ENCODE data around the gene POLG. TPM values are rescaled to one million over a fixed set of nuclear protein-coding genes. Genes with fewer than 3 reads are reported as not detected.

POLG gene
- total and polyA plus RNA-seq, 2 donors (not counting 1 experiment from before 2014, with no cell fraction given), result 81.1 to 144 TPM

DNA sequence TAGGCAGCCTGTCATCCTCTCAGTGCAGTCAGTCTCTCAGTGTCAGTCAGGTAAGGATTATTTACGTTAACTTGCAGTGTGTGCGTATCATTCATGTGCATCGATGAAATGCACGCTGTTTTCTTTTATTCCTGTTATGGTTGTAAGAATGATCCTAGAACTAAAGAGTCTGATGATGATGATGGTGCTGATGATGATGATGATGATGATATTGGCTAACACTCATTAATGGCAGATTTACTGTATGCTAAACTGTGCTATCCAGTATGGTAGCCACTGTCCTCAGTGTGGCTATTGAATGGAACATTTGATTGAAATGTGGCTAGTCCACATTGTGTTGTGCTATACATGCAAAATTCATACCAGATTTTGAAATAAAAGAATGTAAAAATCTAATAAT is 51.4 kb downstream of the POLG start:
- no peak for TF ChIP-seq EZH2 (IDR thresholded peaks at IDR 0.05; ENCODE audit: borderline replicate concordance, insufficient read depth, low read depth, low read length, poor library complexity, severe bottlenecking)
- no peak for TF ChIP-seq CTCF (IDR thresholded peaks at IDR 0.05)
- no peak for DNase-seq
- no peak overlapping the region for H3K27ac ChIP-seq (ENCODE audit: low read length in 2 of 2)
- POLR2A ChIA-PET, result no interaction called here
- H3K4me1 Mint-ChIP-seq, result no peaks in the 10 kb centered on the region
- ATAC-seq (ENCODE audit: low read depth), result no peak
- WGBS (ENCODE audit: insufficient coverage), result 96% methylated on average over 4 of the region's 4 CpGs
- CTCF ChIA-PET, result no interaction called here
- no peaks in the 10 kb centered on the region for H3K9me3 ChIP-seq (ENCODE audit: control extremely low read depth in 1 of 3, control insufficient read depth in 2 of 3, insufficient read depth in 1 of 3, low read length in 2 of 3)
- H3K4me1 ChIP-seq (ENCODE audit: control insufficient read depth in 2 of 2, insufficient read depth in 2 of 2, low read length in 2 of 2), result no peaks in the 10 kb centered on the region
- H3K9me3 Mint-ChIP-seq (ENCODE audit: insufficient read depth), result no peaks in the 10 kb centered on the region
- H3K4me2 ChIP-seq (replicated peaks; ENCODE audit: low read depth, low read length, poor library complexity, severe bottlenecking), result no peak overlapping the region
- H2AFZ ChIP-seq (ENCODE audit: insufficient read depth, low read depth, low read length, poor library complexity, severe bottlenecking), result no peak overlapping the region
- H3K27ac Mint-ChIP-seq, result no peak overlapping the region
- no peak overlapping the region for H3K4me3 ChIP-seq (ENCODE audit: control extremely low read depth in 1 of 5, extremely low read depth in 1 of 5, insufficient read depth in 1 of 5, low read depth in 2 of 5, low read length in 4 of 5)
- no peaks in the 10 kb centered on the region for H3K27me3 ChIP-seq (replicated peaks in 1 of 4; ENCODE audit: control extremely low read depth in 1 of 4, control insufficient read depth in 3 of 4, insufficient read depth in 4 of 4, low read length in 3 of 4)
- intact Hi-C loops (cut with micrococcal nuclease), result no loop called here
- H3K36me3 ChIP-seq (replicated peaks in 1 of 2; ENCODE audit: control extremely low read depth in 1 of 2, control insufficient read depth in 1 of 2, extremely low read depth in 1 of 2, insufficient read depth in 2 of 2, low read length in 1 of 2), result peaks cover 0 to 5% of the 10 kb centered on the region in 2 experiments
- H3K9ac ChIP-seq (ENCODE audit: low read length), result no peak overlapping the region
- no peak overlapping the region for H3K4me3 Mint-ChIP-seq
- no peaks in the 10 kb centered on the region for H3K79me2 ChIP-seq (ENCODE audit: control insufficient read depth, insufficient read depth, low read length)
- no peaks in the 10 kb centered on the region for H3K27me3 Mint-ChIP-seq
- H4K20me1 ChIP-seq (ENCODE audit: control insufficient read depth, insufficient read depth, low read length, poor library complexity, severe bottlenecking), result no peaks in the 10 kb centered on the region

DNA sequence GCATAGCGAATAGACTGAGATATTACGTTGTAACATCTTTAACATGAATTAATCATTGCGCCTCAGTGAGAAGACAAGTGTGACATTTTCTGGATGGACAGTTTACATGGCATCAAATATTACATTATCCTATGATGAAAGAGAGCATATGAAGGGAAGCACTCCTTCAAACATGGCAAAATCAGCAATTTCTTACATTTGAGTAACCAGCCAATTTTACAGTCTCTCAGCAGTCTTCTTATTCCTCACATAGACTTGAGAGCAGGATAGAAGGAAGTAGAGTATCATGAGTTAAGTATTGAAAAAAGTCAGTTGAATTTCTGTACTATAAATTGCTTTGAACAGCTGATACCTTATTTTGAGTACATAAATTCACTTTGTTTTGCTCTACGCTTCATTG is 52.0 kb downstream of the POLG start:
- H3K27me3 ChIP-seq (replicated peaks in 1 of 4; ENCODE audit: control extremely low read depth in 1 of 4, control insufficient read depth in 3 of 4, insufficient read depth in 4 of 4, low read length in 3 of 4), result no peaks in the 10 kb centered on the region
- no peak overlapping the region for H3K4me3 Mint-ChIP-seq
- H3K4me2 ChIP-seq (replicated peaks; ENCODE audit: low read depth, low read length, poor library complexity, severe bottlenecking), result no peak overlapping the region
- H2AFZ ChIP-seq (ENCODE audit: insufficient read depth, low read depth, low read length, poor library complexity, severe bottlenecking), result no peak overlapping the region
- CTCF ChIA-PET, result no interaction called here
- no peak overlapping the region for H3K27ac ChIP-seq (ENCODE audit: low read length in 2 of 2)
- no peaks in the 10 kb centered on the region for H3K79me2 ChIP-seq (ENCODE audit: control insufficient read depth, insufficient read depth, low read length)
- H3K9ac ChIP-seq (ENCODE audit: low read length), result no peak overlapping the region
- no peaks in the 10 kb centered on the region for H3K9me3 ChIP-seq (ENCODE audit: control extremely low read depth in 1 of 3, control insufficient read depth in 2 of 3, insufficient read depth in 1 of 3, low read length in 2 of 3)
- ATAC-seq (ENCODE audit: low read depth) (no peak), DNase-seq (no peak)
- no peaks in the 10 kb centered on the region for H4K20me1 ChIP-seq (ENCODE audit: control insufficient read depth, insufficient read depth, low read length, poor library complexity, severe bottlenecking)
- TF ChIP-seq EZH2 (IDR thresholded peaks at IDR 0.05; ENCODE audit: borderline replicate concordance, insufficient read depth, low read depth, low read length, poor library complexity, severe bottlenecking), result no peak
- TF ChIP-seq CTCF (IDR thresholded peaks at IDR 0.05), result no peak
- no CpG with 5 or more reads among the region's 4 CpGs for WGBS (ENCODE audit: insufficient coverage)
- no peak overlapping the region for H3K27ac Mint-ChIP-seq
- no peaks in the 10 kb centered on the region for H3K9me3 Mint-ChIP-seq (ENCODE audit: insufficient read depth)
- H3K36me3 ChIP-seq (replicated peaks in 1 of 2; ENCODE audit: control extremely low read depth in 1 of 2, control insufficient read depth in 1 of 2, extremely low read depth in 1 of 2, insufficient read depth in 2 of 2, low read length in 1 of 2), result peaks cover 0 to 5% of the 10 kb centered on the region in 2 experiments
- no peaks in the 10 kb centered on the region for H3K4me1 ChIP-seq (ENCODE audit: control insufficient read depth in 2 of 2, insufficient read depth in 2 of 2, low read length in 2 of 2)
- intact Hi-C loops (cut with micrococcal nuclease), result no loop called here
- POLR2A ChIA-PET, result no interaction called here
- H3K4me1 Mint-ChIP-seq, result no peaks in the 10 kb centered on the region
- no peaks in the 10 kb centered on the region for H3K27me3 Mint-ChIP-seq
- H3K4me3 ChIP-seq (ENCODE audit: control extremely low read depth in 1 of 5, extremely low read depth in 1 of 5, insufficient read depth in 1 of 5, low read depth in 2 of 5, low read length in 4 of 5), result no peak overlapping the region

All from B cell (primary cell).